Adipocyte (in vitro differentiated cells): ENCODE results near the gene FAM184A.
"Not testable (repeated sequence)": the region's sequence is repeated elsewhere in the genome, so short reads cannot be mapped to it uniquely, and the experiment has no call there.

Experiments
- DNase-seq: peaks from one replicate; pipeline ENCODE4 v3.0.0-alpha.2; 2015; ENCODE audit warnings: low read depth
- H3K27me3 ChIP-seq: replicated peaks from 2 replicates; pipeline ENCODE4 v1.7.0; 2013; ENCODE audit warnings: mild to moderate bottlenecking, low read length, moderate library complexity; ENCODE audit not compliant: control insufficient read depth, insufficient read depth
- H3K36me3 ChIP-seq: 2 replicates; pipeline ENCODE4 v1.7.0; 2013; ENCODE audit warnings: low read length, mild to moderate bottlenecking, moderate library complexity; ENCODE audit not compliant: control insufficient read depth, insufficient read depth, severe bottlenecking
- H3K4me1 ChIP-seq: 2 replicates; pipeline ENCODE4 v1.7.0; 2013; ENCODE audit warnings: mild to moderate bottlenecking, low read length, moderate library complexity; ENCODE audit not compliant: control insufficient read depth, insufficient read depth
- H3K4me3 ChIP-seq: 2 replicates; pipeline ENCODE4 v1.7.0; 2013; ENCODE audit warnings: mild to moderate bottlenecking, low read length, moderate library complexity
- H3K9ac ChIP-seq: 2 replicates; pipeline ENCODE4 v1.7.0; 2013; ENCODE audit warnings: mild to moderate bottlenecking, low read length, moderate library complexity
- H3K9me3 ChIP-seq: 2 replicates; pipeline ENCODE4 v1.7.0; 2013; ENCODE audit warnings: mild to moderate bottlenecking, low read length, moderate library complexity; ENCODE audit not compliant: control insufficient read depth

FAM184A gene

GRCh38 chr6:119078376-119079282 is at the start of gene FAM184A:
TSS of gene FAM184A (minus strand) at chr6:119078664. CDS start at chr6:119078299, 365 bp downstream.
- peak; percentile 80 for DNase-seq
- Histone ChIP-seq H3K4me1 (peaks cover 18% of the 10 kb centered on the region), H3K4me3 (peak within 1 kb of the TSS; percentile 86), H3K9ac (peak within 1 kb of the TSS; percentile 83), H3K9me3 (peaks cover 8% of the 10 kb centered on the region), H3K27me3 (peaks cover 3% of the 10 kb centered on the region), H3K36me3 (no peaks in the 10 kb centered on the region)

- Histone ChIP-seq H3K4me1 (peaks cover 41% of the 10 kb centered on the region), H3K9ac (no peak overlapping the region), H3K4me3 (no peak overlapping the region), H3K36me3 (no peaks in the 10 kb centered on the region), H3K27me3 (no peaks in the 10 kb centered on the region), H3K9me3 (no peaks in the 10 kb centered on the region)
- no peak for DNase-seq
These were observed 49.2 kb upstream of the FAM184A start for GRCh38 chr6:119127627-119128026.

GRCh38 chr6:119126826-119127225 is 48.4 kb upstream of the FAM184A start:
- no peaks in the 10 kb centered on the region for H3K9me3 ChIP-seq
- no peak for DNase-seq
- H3K27me3 ChIP-seq, result no peaks in the 10 kb centered on the region
- H3K9ac ChIP-seq, result no peak overlapping the region
- peaks cover 33% of the 10 kb centered on the region for H3K4me1 ChIP-seq
- H3K36me3 ChIP-seq, result no peaks in the 10 kb centered on the region
- no peak overlapping the region for H3K4me3 ChIP-seq

- no peaks in the 10 kb centered on the region for H3K36me3 ChIP-seq
- DNase-seq, result no peak
These were observed 47.7 kb upstream of the FAM184A start for GRCh38 chr6:119126140-119126539.

GRCh38 chr6:119125576-119125975 is 47.1 kb upstream of the FAM184A start:
- DNase-seq, result no peak

More at GRCh38 chr6:119126140-119126539, 47.7 kb upstream of the FAM184A start:
- H3K9me3 ChIP-seq, result no peaks in the 10 kb centered on the region
- no peaks in the 10 kb centered on the region for H3K27me3 ChIP-seq
- H3K4me1 ChIP-seq, result peaks cover 28% of the 10 kb centered on the region
- H3K4me3 ChIP-seq, result no peak overlapping the region
- H3K9ac ChIP-seq, result no peak overlapping the region

GRCh38 chr6:119124079-119124824 is 45.8 kb upstream of the FAM184A start:
- Histone ChIP-seq H3K9ac (no peak overlapping the region), H3K36me3 (no peaks in the 10 kb centered on the region), H3K9me3 (no peaks in the 10 kb centered on the region), H3K4me1 (peaks cover 28% of the 10 kb centered on the region), H3K4me3 (no peak overlapping the region), H3K27me3 (no peaks in the 10 kb centered on the region)
- no peak for DNase-seq

More at GRCh38 chr6:119125576-119125975, 47.1 kb upstream of the FAM184A start:
- H3K27me3 ChIP-seq, result no peaks in the 10 kb centered on the region
- no peak overlapping the region for H3K4me3 ChIP-seq
- no peak overlapping the region for H3K9ac ChIP-seq
- peaks cover 28% of the 10 kb centered on the region for H3K4me1 ChIP-seq
- H3K36me3 ChIP-seq, result no peaks in the 10 kb centered on the region
- H3K9me3 ChIP-seq, result no peaks in the 10 kb centered on the region

GRCh38 chr6:119122336-119122735 is 43.9 kb upstream of the FAM184A start:
- DNase-seq, result no peak
- Histone ChIP-seq H3K27me3 (no peaks in the 10 kb centered on the region), H3K36me3 (no peaks in the 10 kb centered on the region), H3K4me3 (no peak overlapping the region), H3K9ac (no peak overlapping the region), H3K9me3 (no peaks in the 10 kb centered on the region), H3K4me1 (peaks cover 13% of the 10 kb centered on the region)

GRCh38 chr6:119121367-119121766 is 42.9 kb upstream of the FAM184A start:
- Histone ChIP-seq H3K36me3 (no peaks in the 10 kb centered on the region), H3K27me3 (no peaks in the 10 kb centered on the region)
- no peak for DNase-seq

GRCh38 chr6:119119989-119120388 is 41.5 kb upstream of the FAM184A start:
- Histone ChIP-seq H3K27me3 (no peaks in the 10 kb centered on the region), H3K9ac (no peak overlapping the region), H3K36me3 (no peaks in the 10 kb centered on the region), H3K4me3 (peak overlapping the region; percentile 36), H3K4me1 (peaks cover 13% of the 10 kb centered on the region), H3K9me3 (no peaks in the 10 kb centered on the region)
- peak; percentile 79 for DNase-seq

More at GRCh38 chr6:119121367-119121766, 42.9 kb upstream of the FAM184A start:
- Histone ChIP-seq H3K9me3 (no peaks in the 10 kb centered on the region), H3K4me3 (no peak overlapping the region), H3K9ac (no peak overlapping the region), H3K4me1 (peaks cover 13% of the 10 kb centered on the region)

- H3K4me3 ChIP-seq, H3K36me3 ChIP-seq, H3K9ac ChIP-seq, H3K9me3 ChIP-seq, DNase-seq, H3K27me3 ChIP-seq: not testable (repeated sequence)
- peaks cover 13% of the 10 kb centered on the region for H3K4me1 ChIP-seq
These were observed 40.6 kb upstream of the FAM184A start for GRCh38 chr6:119119062-119119461.

- no peak for DNase-seq
- Histone ChIP-seq H3K27me3 (no peaks in the 10 kb centered on the region), H3K4me3 (no peak overlapping the region), H3K9me3 (no peaks in the 10 kb centered on the region), H3K4me1 (peaks cover 17% of the 10 kb centered on the region), H3K9ac (no peak overlapping the region), H3K36me3 (no peaks in the 10 kb centered on the region)
These were observed 38.3 kb upstream of the FAM184A start for GRCh38 chr6:119116712-119117281.
